Measurements from ENCODE around the gene SLC47A1. TPM values are rescaled to one million over a fixed set of nuclear protein-coding genes. Genes with fewer than 3 reads are reported as not detected.
"Not testable (repeated sequence)": the region's sequence is repeated elsewhere in the genome, so short reads cannot be mapped to it uniquely, and the experiment has no call there.

SLC47A1 gene
- total and polyA plus RNA-seq, 2 of the 4 experiments (the other 2 are of a cell fraction): not detected

GRCh38 chr17:19508577-19508867 lies 25.1 kb upstream of the SLC47A1 start:
- Histone ChIP-seq H3K18ac (ENCODE audit: low read depth, low read length) (no peak overlapping the region), H2BK15ac (ENCODE audit: low read depth, low read length) (no peak overlapping the region), H3K9me1 (ENCODE audit: insufficient read depth, low read length) (no peaks in the 10 kb centered on the region), H3K4me1 (ENCODE audit: control insufficient read depth, insufficient read depth, low read length) (no peaks in the 10 kb centered on the region), H2AK5ac (ENCODE audit: low read depth, low read length) (no peak overlapping the region; the same call in 1 of the 2 replicates), H3K4me2 (ENCODE audit: low read depth, low read length) (peak overlapping the region; percentile 73), H3K4ac (ENCODE audit: low read depth, low read length) (no peak overlapping the region), H2AFZ (replicated peaks; ENCODE audit: low read length, poor library complexity) (peak overlapping the region; percentile 79), H3K56ac (ENCODE audit: extremely low read depth, insufficient read depth, low read length) (no peak overlapping the region), H3K36me3 (ENCODE audit: control insufficient read depth, insufficient read depth, low read length) (no peaks in the 10 kb centered on the region), H3K4me3 (ENCODE audit: insufficient read depth, low read depth, low read length) (peak overlapping the region; percentile 36), H3K27ac (ENCODE audit: insufficient read depth, low read length) (no peak overlapping the region), H2AK9ac (replicated peaks; ENCODE audit: low read depth, low read length, poor library complexity) (no peak overlapping the region), H3K23ac (ENCODE audit: low read depth, low read length) (no peak overlapping the region), H4K20me1 (ENCODE audit: insufficient read depth, low read length) (no peaks in the 10 kb centered on the region), H2BK5ac (ENCODE audit: low read depth, low read length, poor library complexity, severe bottlenecking) (no peak overlapping the region), H2BK120ac (ENCODE audit: low read depth, low read length) (no peak overlapping the region), H4K91ac (ENCODE audit: insufficient read depth, low read depth, low read length) (no peak overlapping the region), H4K5ac (ENCODE audit: low read depth, low read length) (no peak overlapping the region), H3K9ac (ENCODE audit: low read depth, low read length) (no peak overlapping the region), H2BK20ac (ENCODE audit: low read depth, low read length) (no peak overlapping the region), H4K8ac (ENCODE audit: low read depth in 2 of 2, low read length in 2 of 2) (no peak overlapping the region), H3K27me3 (ENCODE audit: control insufficient read depth, insufficient read depth, low read length) (no peaks in the 10 kb centered on the region), H3K14ac (replicated peaks; ENCODE audit: low read depth, low read length) (no peak overlapping the region), H3K79me1 (ENCODE audit: low read depth in 1 of 2, low read length in 2 of 2) (no peaks in the 10 kb centered on the region), H3K9me3 (ENCODE audit: control insufficient read depth, insufficient read depth, low read length) (no peaks in the 10 kb centered on the region)
- DNase-seq: no peak
- POLR2A ChIA-PET (ENCODE audit: unreplicated experiment): no interaction called here
- in situ Hi-C loops (cut with MboI; ENCODE audit: low sequenced_read_pairs) (no loop called here), dilution Hi-C loops (cut with HindIII; ENCODE audit: low sequenced_read_pairs, unreplicated experiment) (no loop called here), intact Hi-C loops (cut with micrococcal nuclease) (loop anchor here (1.0 to 2.0 kb wide), 2 partner anchors 122 to 146 kb away; partner anchors contain the start of genes B9D1 and MFAP4)
- WGBS, 2 experiments (ENCODE audit: extremely low coverage in 2 of 2, insufficient read length in 1 of 2): no CpG with 5 or more reads among the region's 6 CpGs
- CTCF ChIA-PET: interaction anchor here (1.4 kb wide), 1 partner anchor 146 kb away, joined by 3 read pairs; the partner anchor contains the start of gene B9D1
- TF ChIP-seq CTCF (conservative IDR thresholded peaks at IDR 0.05; ENCODE audit: low read depth, low read length): no peak
- no peak for TF ChIP-seq MAFK (IDR thresholded peaks at IDR 0.05; ENCODE audit: low read depth, low read length)
- TF ChIP-seq NFE2L2 (IDR thresholded peaks at IDR 0.05; ENCODE audit: low read depth, low read length): no peak
- TF ChIP-seq BHLHE40 (IDR thresholded peaks at IDR 0.05; ENCODE audit: low read depth, low read length): no peak
- TF ChIP-seq CEBPB (IDR thresholded peaks at IDR 0.05; ENCODE audit: low read depth, low read length): peak; percentile 14; the same call in 1 of the 2 replicates
- no peak for TF ChIP-seq CHD1 (IDR thresholded peaks at IDR 0.05; ENCODE audit: low read depth, low read length)
- TF ChIP-seq FOS (IDR thresholded peaks at IDR 0.05; ENCODE audit: low read depth, low read length): no peak
- BruUV-seq (replicated peaks): no TSS peak
- ATAC-seq (ENCODE audit: low read depth): no peak

GRCh38 chr17:19509281-19509852 lies 24.3 kb upstream of the SLC47A1 start:
- in situ Hi-C loops (cut with MboI; ENCODE audit: low sequenced_read_pairs); dilution Hi-C loops (cut with HindIII; ENCODE audit: low sequenced_read_pairs, unreplicated experiment); H2AK9ac ChIP-seq (replicated peaks; ENCODE audit: low read depth, low read length, poor library complexity); H3K9me1 ChIP-seq (ENCODE audit: insufficient read depth, low read length); H3K4me2 ChIP-seq (ENCODE audit: low read depth, low read length); H4K20me1 ChIP-seq (ENCODE audit: insufficient read depth, low read length); H3K4me3 ChIP-seq (ENCODE audit: insufficient read depth, low read depth, low read length); DNase-seq; H3K56ac ChIP-seq (ENCODE audit: extremely low read depth, insufficient read depth, low read length); ATAC-seq (ENCODE audit: low read depth); H3K14ac ChIP-seq (replicated peaks; ENCODE audit: low read depth, low read length); H2AFZ ChIP-seq (replicated peaks; ENCODE audit: low read length, poor library complexity); H3K79me1 ChIP-seq (ENCODE audit: low read depth in 1 of 2, low read length in 2 of 2); H3K23ac ChIP-seq (ENCODE audit: low read depth, low read length); POLR2A ChIA-PET (ENCODE audit: unreplicated experiment); H2BK5ac ChIP-seq (ENCODE audit: low read depth, low read length, poor library complexity, severe bottlenecking); H3K9ac ChIP-seq (ENCODE audit: low read depth, low read length); H4K8ac ChIP-seq (ENCODE audit: low read depth in 2 of 2, low read length in 2 of 2); H3K27ac ChIP-seq (ENCODE audit: insufficient read depth, low read length); H2BK20ac ChIP-seq (ENCODE audit: low read depth, low read length); H4K91ac ChIP-seq (ENCODE audit: insufficient read depth, low read depth, low read length); BruUV-seq (replicated peaks); H2BK15ac ChIP-seq (ENCODE audit: low read depth, low read length); H3K18ac ChIP-seq (ENCODE audit: low read depth, low read length); H2AK5ac ChIP-seq (ENCODE audit: low read depth, low read length); H3K36me3 ChIP-seq (ENCODE audit: control insufficient read depth, insufficient read depth, low read length); H3K9me3 ChIP-seq (ENCODE audit: control insufficient read depth, insufficient read depth, low read length); H2BK120ac ChIP-seq (ENCODE audit: low read depth, low read length); H3K4ac ChIP-seq (ENCODE audit: low read depth, low read length); H3K4me1 ChIP-seq (ENCODE audit: control insufficient read depth, insufficient read depth, low read length); H3K27me3 ChIP-seq (ENCODE audit: control insufficient read depth, insufficient read depth, low read length); H4K5ac ChIP-seq (ENCODE audit: low read depth, low read length): not testable (repeated sequence)
- CTCF ChIA-PET: interaction anchor here (1.4 kb wide), 1 partner anchor 147 kb away, joined by 3 read pairs; the partner anchor contains the start of gene B9D1
- intact Hi-C loops (cut with micrococcal nuclease): loop anchor here (2.0 kb wide), 1 partner anchor 123 kb away; the partner anchor contains the start of gene MFAP4
- no CpG with 5 or more reads among the region's 5 CpGs for WGBS, 2 experiments (ENCODE audit: extremely low coverage in 2 of 2, insufficient read length in 1 of 2)

Measured in IMR-90 (cell line).